Pancreas (tissue), 10 donors: ENCODE measurements around the gene AGPS. TPM values are rescaled to one million over a fixed set of nuclear protein-coding genes. Genes with fewer than 3 reads are reported as not detected.

Experiments used
- ATAC-seq, 4 donors: fragments of 200-7000 bp; cut with Tn5 transposase; one replicate each; pipeline versions ENCODE4 v1.8.0 to v1.9.1; 2020; ENCODE audit warnings: mild to moderate bottlenecking in 4 of 4, moderate library complexity in 4 of 4
- DNase-seq, 6 donors: peaks; one replicate each; pipeline ENCODE4 v3.0.0-alpha.2; 2020
- FAIRE-seq: peaks from 2 replicates; lab custom pipeline; 2012; peaks lifted over from hg19 to GRCh38; lab: Jason Lieb, UNC
- H3K27ac ChIP-seq, 4 donors: fragments of 200-600 bp; sonication (generic); 1 replicate in 3 of 4; 2 replicates in 1 of 4; pipeline versions ENCODE4 v1.5.0 to v1.8.0; 2020
- H3K27me3 ChIP-seq, 4 donors: fragments of 200-600 bp; one replicate each; pipeline ENCODE4 v1.8.0; 2021
- H3K36me3 ChIP-seq, 3 donors: fragments of 200-600 bp; sonication (generic) in 1 of 3; one replicate each; pipeline versions ENCODE4 v1.5.0 to v1.8.0; 2020 to 2021
- H3K4me1 ChIP-seq, 3 donors: fragments of 200-600 bp; one replicate each; pipeline ENCODE4 v1.8.0; 2021
- H3K4me3 ChIP-seq, 4 donors: fragments of 200-600 bp; sonication (generic) in 2 of 4; one replicate each; pipeline versions ENCODE4 v1.5.0 to v1.8.0; 2020 to 2021
- H3K9me3 ChIP-seq, 4 donors: fragments of 200-600 bp; one replicate each; pipeline ENCODE4 v1.8.0; 2021
- WGBS, 2 donors: extraction: QIAGEN DNeasy Blood & Tissue Kit; methylation state at CpG; one replicate each; pipeline ENCODE4 v1.1.7; 2013; 5-methylcytosine and 5-hydroxymethylcytosine counted together
- intact Hi-C, 3 donors: fragments of 100-400 bp; cut with DNase I; formaldehyde crosslinking; loops; one replicate each; pipeline versions ENCODE4 v1.11.1 to v1.14.2; 2022
- polyA plus RNA-seq, 2 donors: library from polyadenylated mRNA; stranded (reverse); fragments of 200-250 nt; gene quantifications; one replicate each; pipeline ENCODE4 v1.2.3, GENCODE V29; 2013
- total RNA-seq, 6 donors: library from RNA; stranded (reverse); fragmentation: NEBNext Ultra II Directional in 4 of 6; extraction: Animal tissue kit (Norgen Biotek cat#: 25700) in 4 of 6; gene quantifications; one replicate each; pipeline versions ENCODE4 v1.2.1 to v1.2.4, GENCODE V29; 2021 to 2023
- TF ChIP-seq, protein P1 (sequence below), 4 donors: fragments of 200-600 bp; sonication (generic) in 3 of 4; IDR thresholded peaks; one replicate each; pipeline versions ENCODE4 v1.5.0 to v1.8.0; 2021; ENCODE audit warnings: antibody characterized with exemption in 4 of 4
- donor health status: healthy with polysubstance abuse.
- donor health status: DM: no; HTN: no; CAD: no; lungs with moderate emphysema.
- donor health status: DM: no; HTN: no; CAD: no.
- donor health status: control.
- donor health status: control.
- donor health status: Bipolar disorder and iron deficiency.
- donor health status: DM: yes; HTN: yes; CAD: no.
- donor health status: DM: no; HTN: no; CAD: no.
- donor health status: DM: no; HTN: no; CAD: no.
- donor health status: DM: yes; HTN: yes; CAD: no.

Gene AGPS
- total and polyA plus RNA-seq, 8 donors, result 3.0 to 47.2 (median 23.2) TPM

DNA sequence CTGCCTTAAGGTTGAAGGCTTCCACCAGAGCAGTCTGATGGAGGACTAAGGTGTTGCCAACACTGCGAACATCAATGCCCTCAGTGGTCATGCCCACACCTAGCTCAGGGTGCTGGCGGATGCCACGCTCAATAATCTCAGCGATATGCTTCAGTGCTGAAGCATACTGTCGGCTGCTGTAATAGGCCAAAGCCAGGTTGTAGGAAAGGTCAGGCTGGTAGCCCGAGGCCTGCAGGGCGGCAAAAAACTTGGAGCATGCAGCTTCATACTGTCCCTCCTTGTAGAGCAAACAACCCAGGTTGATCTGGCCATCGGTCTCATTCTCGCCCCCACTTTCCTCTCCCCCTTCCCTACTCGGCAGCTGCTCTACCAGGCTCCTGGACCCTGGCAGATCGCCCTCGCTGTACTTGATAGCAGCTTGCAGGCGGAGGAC, 159.4 kb downstream of the AGPS start:
- peak in 1 of 4 donors; percentile 10 for ATAC-seq
- intact Hi-C loops, result no loop called here
- FAIRE-seq, result no peak
- Histone ChIP-seq H3K9me3 (no peaks in the 10 kb centered on the region), H3K4me3 (peak overlapping the region in 3 of 4 donors; percentile 37 to 82 (median 79)), H3K27me3 (no peaks in the 10 kb centered on the region), H3K4me1 (peaks cover 4 to 10% (median 4%) of the 10 kb centered on the region in 3 donors), H3K27ac (peak overlapping the region; percentile 96 to 99 (median 99)), H3K36me3 (no peaks in the 10 kb centered on the region)
- WGBS, 2 donors, result 26 to 33% methylated on average over 13 of the region's 13 CpGs
- TF ChIP-seq, protein P1, sequence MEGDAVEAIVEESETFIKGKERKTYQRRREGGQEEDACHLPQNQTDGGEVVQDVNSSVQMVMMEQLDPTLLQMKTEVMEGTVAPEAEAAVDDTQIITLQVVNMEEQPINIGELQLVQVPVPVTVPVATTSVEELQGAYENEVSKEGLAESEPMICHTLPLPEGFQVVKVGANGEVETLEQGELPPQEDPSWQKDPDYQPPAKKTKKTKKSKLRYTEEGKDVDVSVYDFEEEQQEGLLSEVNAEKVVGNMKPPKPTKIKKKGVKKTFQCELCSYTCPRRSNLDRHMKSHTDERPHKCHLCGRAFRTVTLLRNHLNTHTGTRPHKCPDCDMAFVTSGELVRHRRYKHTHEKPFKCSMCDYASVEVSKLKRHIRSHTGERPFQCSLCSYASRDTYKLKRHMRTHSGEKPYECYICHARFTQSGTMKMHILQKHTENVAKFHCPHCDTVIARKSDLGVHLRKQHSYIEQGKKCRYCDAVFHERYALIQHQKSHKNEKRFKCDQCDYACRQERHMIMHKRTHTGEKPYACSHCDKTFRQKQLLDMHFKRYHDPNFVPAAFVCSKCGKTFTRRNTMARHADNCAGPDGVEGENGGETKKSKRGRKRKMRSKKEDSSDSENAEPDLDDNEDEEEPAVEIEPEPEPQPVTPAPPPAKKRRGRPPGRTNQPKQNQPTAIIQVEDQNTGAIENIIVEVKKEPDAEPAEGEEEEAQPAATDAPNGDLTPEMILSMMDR (IDR thresholded peaks at IDR 0.05), result no peak
- peak; percentile 81 to 96 (median 86) for DNase-seq

DNA sequence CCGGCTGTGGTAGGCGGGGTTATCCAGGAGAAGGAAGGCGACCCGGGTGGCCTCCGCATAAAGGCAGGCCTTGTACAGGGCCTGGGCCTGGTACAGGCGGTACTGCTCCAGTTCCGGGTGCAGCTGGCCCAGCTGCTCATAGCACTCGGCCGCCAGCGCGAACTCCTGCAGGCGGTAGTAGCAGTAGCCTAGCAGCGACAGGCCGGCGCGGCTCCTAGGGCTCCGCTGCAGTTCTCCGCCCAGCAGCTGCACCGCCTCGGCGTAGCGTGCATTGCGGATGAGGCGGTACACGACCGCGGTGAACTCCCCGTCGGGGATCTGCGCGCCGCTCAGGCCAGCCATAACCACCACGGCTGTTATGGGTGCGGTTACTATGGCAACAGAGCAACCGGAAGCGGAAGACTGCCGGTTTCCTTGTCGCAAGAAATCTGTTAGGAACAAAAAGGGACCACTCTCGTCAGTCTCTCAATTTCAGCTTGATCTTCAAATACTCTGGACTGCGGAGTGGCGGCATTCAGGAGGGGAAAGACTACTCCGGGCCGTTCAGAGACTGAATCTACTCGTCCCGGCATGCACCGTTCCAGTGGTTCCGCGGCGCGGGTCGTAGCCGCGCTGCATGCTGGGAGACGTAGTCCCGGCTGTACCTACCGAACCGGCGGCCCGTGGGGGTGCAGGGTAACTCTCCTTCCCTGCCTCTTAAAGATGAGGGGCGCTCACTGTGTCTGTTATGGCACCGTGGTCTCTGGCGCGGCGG, 160.0 kb downstream of the AGPS start:
- TF ChIP-seq, protein P1 (IDR thresholded peaks at IDR 0.05), result no peak
- intact Hi-C loops, result no loop called here

DNA sequence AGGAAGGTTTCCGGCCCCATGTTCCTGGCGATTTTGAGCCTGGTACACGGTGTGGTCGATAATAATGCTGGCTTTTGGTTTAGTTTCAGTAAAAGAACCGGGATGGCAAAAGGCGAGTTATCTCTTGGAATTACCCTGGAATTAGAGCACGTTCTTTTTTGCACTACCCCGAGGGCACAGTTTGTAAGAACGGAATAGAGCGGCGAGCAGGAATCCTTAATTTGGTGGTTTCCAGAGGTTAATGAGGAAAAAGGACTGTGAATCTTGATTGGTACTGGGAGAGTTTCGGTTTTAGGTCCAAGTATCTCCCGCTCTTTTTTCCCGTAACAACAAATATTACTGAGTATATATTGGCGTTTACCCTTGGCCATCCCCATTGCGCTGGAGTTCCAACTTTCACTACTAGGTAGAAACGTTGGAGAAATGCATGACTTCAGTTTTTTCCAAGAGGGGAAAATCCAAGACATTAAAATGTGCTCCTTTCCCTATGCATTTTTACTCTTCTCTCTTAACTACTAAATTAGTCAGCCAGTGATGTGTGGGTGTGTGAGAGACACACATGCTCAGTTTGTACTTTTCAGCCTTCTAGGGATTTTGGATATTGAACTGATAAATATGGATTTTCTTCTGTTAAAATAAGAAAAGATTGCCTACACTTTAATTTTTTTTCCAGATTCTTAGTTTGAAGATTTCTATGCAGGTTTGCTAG, 160.8 kb downstream of the AGPS start:
- TF ChIP-seq, protein P1 (IDR thresholded peaks at IDR 0.05), result no peak
- Histone ChIP-seq H3K27ac (peak overlapping the region; percentile 96 to 99 (median 99)), H3K36me3 (no peaks in the 10 kb centered on the region), H3K4me1 (peaks cover 4 to 10% (median 4%) of the 10 kb centered on the region in 3 donors), H3K9me3 (no peaks in the 10 kb centered on the region), H3K27me3 (no peaks in the 10 kb centered on the region), H3K4me3 (peak overlapping the region; percentile 37 to 82 (median 66))
- DNase-seq (no peak), ATAC-seq (peak in 2 of 4 donors; percentile 17 to 23), FAIRE-seq (no peak)
- WGBS, 2 donors, result 1% methylated on average over 17 of the region's 17 CpGs
- intact Hi-C loops, result no loop called here

More for the DNA sequence above, 160.0 kb downstream of the AGPS start:
- WGBS, 2 donors, result 0% methylated on average over 64 of the region's 64 CpGs
- Histone ChIP-seq H3K4me3 (peak overlapping the region; percentile 37 to 82 (median 66)), H3K27me3 (no peaks in the 10 kb centered on the region), H3K4me1 (peaks cover 4 to 10% (median 4%) of the 10 kb centered on the region in 3 donors), H3K27ac (peak overlapping the region; percentile 96 to 99 (median 99)), H3K36me3 (no peaks in the 10 kb centered on the region), H3K9me3 (no peaks in the 10 kb centered on the region)
- DNase-seq, result peak; percentile 84 to 93 (median 87)
- no peak for FAIRE-seq
- ATAC-seq, result peak; percentile 92 to 97 (median 93)

DNA sequence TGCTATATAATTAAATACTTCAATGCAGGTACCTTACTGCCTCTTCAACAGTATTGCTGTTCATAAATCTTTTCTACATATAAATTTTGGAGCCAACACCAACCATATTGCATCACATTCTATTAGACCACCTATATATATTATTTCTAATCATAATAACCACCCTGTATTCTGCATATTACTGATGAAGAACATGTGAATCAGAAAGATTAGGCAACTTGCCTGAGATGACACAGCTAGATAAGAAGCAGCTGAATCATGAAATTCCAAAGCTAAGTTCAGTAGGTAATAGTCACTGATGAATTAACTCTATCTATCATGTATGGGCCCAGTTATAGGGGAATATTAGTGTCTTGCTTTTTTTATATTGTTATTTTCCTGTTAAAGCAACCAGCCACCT, 161.8 kb downstream of the AGPS start:
- intact Hi-C loops, result no loop called here
- H3K9me3 ChIP-seq, result no peaks in the 10 kb centered on the region
- TF ChIP-seq, protein P1 (IDR thresholded peaks at IDR 0.05), result no peak
- H3K27ac ChIP-seq, result no peak overlapping the region
- no peak for FAIRE-seq
- H3K27me3 ChIP-seq, result no peaks in the 10 kb centered on the region
- no peak for ATAC-seq
- DNase-seq, result no peak
- H3K4me3 ChIP-seq, result no peak overlapping the region
- H3K4me1 ChIP-seq, result peaks cover 4 to 6% (median 4%) of the 10 kb centered on the region in 3 donors
- H3K36me3 ChIP-seq, result no peaks in the 10 kb centered on the region
